ENCODE data around the gene DENND2A. TPM values are rescaled to one million over a fixed set of nuclear protein-coding genes. Genes with fewer than 3 reads are reported as not detected.

DENND2A gene
- total RNA-seq, 1 donor from 2014 or later = 25.4 TPM

GRCh38 chr7:140655511-140656408 is 15.1 kb upstream of the DENND2A start:
- DNase-seq (ENCODE audit: extremely low spot score, unreplicated experiment) = no peak
- H3K4me3 Mint-ChIP-seq = peak overlapping the region; percentile 75
- no peaks in the 10 kb centered on the region for H3K9me3 Mint-ChIP-seq
- TF ChIP-seq, protein P1, sequence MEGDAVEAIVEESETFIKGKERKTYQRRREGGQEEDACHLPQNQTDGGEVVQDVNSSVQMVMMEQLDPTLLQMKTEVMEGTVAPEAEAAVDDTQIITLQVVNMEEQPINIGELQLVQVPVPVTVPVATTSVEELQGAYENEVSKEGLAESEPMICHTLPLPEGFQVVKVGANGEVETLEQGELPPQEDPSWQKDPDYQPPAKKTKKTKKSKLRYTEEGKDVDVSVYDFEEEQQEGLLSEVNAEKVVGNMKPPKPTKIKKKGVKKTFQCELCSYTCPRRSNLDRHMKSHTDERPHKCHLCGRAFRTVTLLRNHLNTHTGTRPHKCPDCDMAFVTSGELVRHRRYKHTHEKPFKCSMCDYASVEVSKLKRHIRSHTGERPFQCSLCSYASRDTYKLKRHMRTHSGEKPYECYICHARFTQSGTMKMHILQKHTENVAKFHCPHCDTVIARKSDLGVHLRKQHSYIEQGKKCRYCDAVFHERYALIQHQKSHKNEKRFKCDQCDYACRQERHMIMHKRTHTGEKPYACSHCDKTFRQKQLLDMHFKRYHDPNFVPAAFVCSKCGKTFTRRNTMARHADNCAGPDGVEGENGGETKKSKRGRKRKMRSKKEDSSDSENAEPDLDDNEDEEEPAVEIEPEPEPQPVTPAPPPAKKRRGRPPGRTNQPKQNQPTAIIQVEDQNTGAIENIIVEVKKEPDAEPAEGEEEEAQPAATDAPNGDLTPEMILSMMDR (conservative IDR thresholded peaks at IDR 0.05) = no peak
- H3K27me3 Mint-ChIP-seq = no peaks in the 10 kb centered on the region
- no peaks in the 10 kb centered on the region for H3K36me3 Mint-ChIP-seq
- H3K4me1 Mint-ChIP-seq (ENCODE audit: unreplicated experiment) = peaks cover 26% of the 10 kb centered on the region
- H3K27ac Mint-ChIP-seq = peak overlapping the region; percentile 95

GRCh38 chr7:140654661-140655060 is 14.0 kb upstream of the DENND2A start:
- peaks cover 27% of the 10 kb centered on the region for H3K4me1 Mint-ChIP-seq (ENCODE audit: unreplicated experiment)
- TF ChIP-seq, protein P1 (conservative IDR thresholded peaks at IDR 0.05) = no peak
- H3K9me3 Mint-ChIP-seq = no peaks in the 10 kb centered on the region
- H3K27ac Mint-ChIP-seq = no peak overlapping the region
- H3K36me3 Mint-ChIP-seq = no peaks in the 10 kb centered on the region
- no peaks in the 10 kb centered on the region for H3K27me3 Mint-ChIP-seq
- no peak overlapping the region for H3K4me3 Mint-ChIP-seq
- no peak for DNase-seq (ENCODE audit: extremely low spot score, unreplicated experiment)

DNA sequence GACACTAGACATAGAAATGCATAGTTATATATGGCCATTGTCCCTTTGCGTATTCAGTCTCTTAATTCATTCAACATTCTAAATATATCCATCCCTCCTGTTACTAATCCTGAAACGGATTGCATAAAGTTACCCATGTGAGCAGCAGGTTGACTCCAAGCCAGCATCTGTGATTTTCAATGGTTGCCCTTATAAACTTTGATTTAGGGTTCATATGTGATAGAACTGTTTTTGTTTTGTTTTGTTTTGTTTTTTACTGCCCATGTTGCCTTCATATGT is 13.4 kb upstream of the DENND2A start:
- TF ChIP-seq, protein P1 (conservative IDR thresholded peaks at IDR 0.05) = no peak

DNA sequence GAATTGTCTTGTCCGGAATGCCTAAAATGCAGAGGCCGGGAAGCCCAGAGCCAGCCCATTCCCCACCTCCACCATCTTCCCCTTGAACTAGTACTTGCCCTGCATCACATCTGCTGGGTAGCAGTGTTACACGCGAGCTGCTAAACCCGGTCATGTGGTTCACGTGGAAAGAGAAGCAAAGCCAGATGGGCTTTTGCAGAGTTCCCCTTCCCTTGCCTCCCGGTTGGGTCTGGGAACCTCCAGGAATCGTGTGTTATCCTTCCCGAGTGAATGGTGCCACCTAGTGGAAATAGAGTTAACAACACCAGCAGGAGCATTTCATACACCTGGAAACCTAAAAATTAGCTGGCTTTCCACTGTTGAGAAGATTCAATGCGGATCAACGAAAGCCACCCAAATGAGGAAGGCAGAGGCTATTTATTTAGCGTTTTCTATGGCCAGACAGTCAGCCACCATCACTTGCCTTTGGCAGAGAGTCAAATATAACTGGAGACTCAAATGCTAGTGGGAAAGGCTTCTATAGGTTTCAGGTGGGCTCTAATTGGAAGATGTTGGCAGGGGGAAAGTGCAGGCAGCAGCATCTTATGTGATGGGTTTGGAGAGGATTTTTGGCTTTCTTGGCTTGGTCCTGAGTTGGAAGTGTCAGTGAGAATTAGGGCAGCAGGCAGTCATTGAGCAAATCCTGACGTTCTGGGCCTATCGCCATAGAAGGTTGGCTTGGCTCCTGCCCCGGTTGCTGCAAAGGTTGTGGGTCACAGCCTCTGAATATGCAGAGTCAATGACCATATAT is 12.9 kb upstream of the DENND2A start:
- peaks cover 30% of the 10 kb centered on the region for H3K4me1 Mint-ChIP-seq (ENCODE audit: unreplicated experiment)
- H3K36me3 Mint-ChIP-seq = no peaks in the 10 kb centered on the region
- no peaks in the 10 kb centered on the region for H3K9me3 Mint-ChIP-seq
- DNase-seq (ENCODE audit: extremely low spot score, unreplicated experiment) = peak; percentile 76
- H3K27ac Mint-ChIP-seq = peak overlapping the region; percentile 47
- H3K4me3 Mint-ChIP-seq = no peak overlapping the region
- TF ChIP-seq, protein P1 (conservative IDR thresholded peaks at IDR 0.05) = peak; percentile 94
- H3K27me3 Mint-ChIP-seq = no peaks in the 10 kb centered on the region

More for the DNA sequence above, 13.4 kb upstream of the DENND2A start:
- Mint-ChIP-seq H3K36me3 (no peaks in the 10 kb centered on the region), H3K27ac (no peak overlapping the region), H3K4me1 (ENCODE audit: unreplicated experiment) (peaks cover 30% of the 10 kb centered on the region), H3K9me3 (no peaks in the 10 kb centered on the region), H3K4me3 (no peak overlapping the region), H3K27me3 (no peaks in the 10 kb centered on the region)
- no peak for DNase-seq (ENCODE audit: extremely low spot score, unreplicated experiment)

- Mint-ChIP-seq H3K4me3 (no peak overlapping the region), H3K27me3 (no peaks in the 10 kb centered on the region), H3K27ac (no peak overlapping the region), H3K9me3 (no peaks in the 10 kb centered on the region), H3K36me3 (no peaks in the 10 kb centered on the region), H3K4me1 (ENCODE audit: unreplicated experiment) (peaks cover 17% of the 10 kb centered on the region)
- no peak for DNase-seq (ENCODE audit: extremely low spot score, unreplicated experiment)
- TF ChIP-seq, protein P1 (conservative IDR thresholded peaks at IDR 0.05) = no peak
Observed at GRCh38 chr7:140650367-140650766, 9.8 kb upstream of the DENND2A start.
